HG02981 (cell line): ENCODE results near the gene TRIM7.
"Not testable (repeated sequence)": the region's sequence is repeated elsewhere in the genome, so short reads cannot be mapped to it uniquely, and the experiment has no call there.

Experiments used
- ATAC-seq: cut with Tn5 transposase; IDR thresholded peaks from one replicate; pipeline ENCODE4 v1.9.1; 2021; ENCODE audit warnings: mild to moderate bottlenecking, moderate library complexity; ENCODE audit not compliant: unreplicated experiment

The TRIM7 gene

GRCh38 chr5:181156758-181157157, 48.2 kb downstream of the TRIM7 start:
- no peak for ATAC-seq

- ATAC-seq: no peak
These were observed 51.2 kb downstream of the TRIM7 start for GRCh38 chr5:181153814-181154213.

GRCh38 chr5:181152406-181152805, 52.6 kb downstream of the TRIM7 start:
- no peak for ATAC-seq

GRCh38 chr5:181151146-181151545, 53.9 kb downstream of the TRIM7 start:
- ATAC-seq: no peak

- no peak for ATAC-seq
These were observed 54.9 kb downstream of the TRIM7 start for GRCh38 chr5:181149806-181150733.

GRCh38 chr5:181149355-181149754, 55.6 kb downstream of the TRIM7 start:
- ATAC-seq: no peak

GRCh38 chr5:181146927-181147636, 57.9 kb downstream of the TRIM7 start, which contains the start of gene OR2V2:
Gene OR2V2 (plus strand): TSS chr5:181147586. CDS start chr5:181154943, 7,357 bp downstream.
- not testable (repeated sequence) for ATAC-seq

GRCh38 chr5:181145133-181145532, 59.9 kb downstream of the TRIM7 start:
- ATAC-seq: no peak
